ENCODE measurements around the gene ARID1B.

- TF ChIP-seq, protein P1, sequence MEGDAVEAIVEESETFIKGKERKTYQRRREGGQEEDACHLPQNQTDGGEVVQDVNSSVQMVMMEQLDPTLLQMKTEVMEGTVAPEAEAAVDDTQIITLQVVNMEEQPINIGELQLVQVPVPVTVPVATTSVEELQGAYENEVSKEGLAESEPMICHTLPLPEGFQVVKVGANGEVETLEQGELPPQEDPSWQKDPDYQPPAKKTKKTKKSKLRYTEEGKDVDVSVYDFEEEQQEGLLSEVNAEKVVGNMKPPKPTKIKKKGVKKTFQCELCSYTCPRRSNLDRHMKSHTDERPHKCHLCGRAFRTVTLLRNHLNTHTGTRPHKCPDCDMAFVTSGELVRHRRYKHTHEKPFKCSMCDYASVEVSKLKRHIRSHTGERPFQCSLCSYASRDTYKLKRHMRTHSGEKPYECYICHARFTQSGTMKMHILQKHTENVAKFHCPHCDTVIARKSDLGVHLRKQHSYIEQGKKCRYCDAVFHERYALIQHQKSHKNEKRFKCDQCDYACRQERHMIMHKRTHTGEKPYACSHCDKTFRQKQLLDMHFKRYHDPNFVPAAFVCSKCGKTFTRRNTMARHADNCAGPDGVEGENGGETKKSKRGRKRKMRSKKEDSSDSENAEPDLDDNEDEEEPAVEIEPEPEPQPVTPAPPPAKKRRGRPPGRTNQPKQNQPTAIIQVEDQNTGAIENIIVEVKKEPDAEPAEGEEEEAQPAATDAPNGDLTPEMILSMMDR (conservative IDR thresholded peaks at IDR 0.05; ENCODE audit: low read depth, low read length), result no peak
- TF ChIP-seq FOS (IDR thresholded peaks at IDR 0.05; ENCODE audit: low read depth, low read length), result no peak
- no peak for TF ChIP-seq POLR2A (IDR thresholded peaks at IDR 0.05; ENCODE audit: low read depth, low read length)
These were observed 200.5 kb downstream of the ARID1B start for GRCh38 chr6:156977527-156978291.

Data from IMR-90 (cell line).